H1 (cell line): ENCODE data around the gene RAB11FIP5. TPM values are rescaled to one million over a fixed set of nuclear protein-coding genes. Genes with fewer than 3 reads are reported as not detected.

Experiments
- ASH2L ChIP-seq: fragments of 200-600, 300-600 bp; sonication (generic); IDR thresholded peaks from one replicate; pipeline ENCODE4 v1.7.1; 2017; ENCODE audit warnings: low read length
- CTCF ChIP-seq, 3 experiments: IDR thresholded peaks; 1 replicate in 2 of 3; 2 replicates in 1 of 3; pipeline versions ENCODE4 v1.5.1 to v1.6.1; 2011; ENCODE audit warnings: low read length in 3 of 3, mild to moderate bottlenecking in 3 of 3, inconsistent platforms in 2 of 3, low read depth in 1 of 3, moderate library complexity in 1 of 3; ENCODE audit not compliant: insufficient read depth in 1 of 3; ENCODE audit errors: control extremely low read depth in 1 of 3
- EP300 ChIP-seq, 2 experiments: IDR thresholded peaks; 1 replicate in 1 of 2; 2 replicates in 1 of 2; pipeline ENCODE4 v1.6.1; 2011 to 2012; ENCODE audit warnings: low read depth in 2 of 2, low read length in 2 of 2, mild to moderate bottlenecking in 2 of 2, borderline replicate concordance in 1 of 2, inconsistent platforms in 1 of 2, moderate library complexity in 1 of 2
- PHF8 ChIP-seq: fragments of 200-600 bp; sonication (generic); conservative IDR thresholded peaks from 2 replicates; pipeline ENCODE4 v1.7.1; 2012; ENCODE audit warnings: low read depth, mild to moderate bottlenecking, inconsistent platforms, low read length, moderate library complexity
- RFX5 ChIP-seq: IDR thresholded peaks from 2 replicates; pipeline ENCODE4 v1.6.1; 2011; ENCODE audit warnings: low read depth, low read length, improper control_type of control experiment, borderline replicate concordance
- SP1 ChIP-seq: IDR thresholded peaks from 2 replicates; pipeline ENCODE4 v1.6.1; 2011; ENCODE audit warnings: low read depth, low read length
- TCF12 ChIP-seq: IDR thresholded peaks from 2 replicates; pipeline ENCODE4 v1.6.1; 2011; ENCODE audit warnings: low read depth, mild to moderate bottlenecking, low read length
- polyA plus RNA-seq, 7 experiments: library from polyadenylated mRNA; depleted of rRNA in 3 of 7; stranded (reverse) in 5 of 7; unstranded in 2 of 7; fragments of >200 nt in 5 of 7; fragments of 200-250 nt in 2 of 7; gene quantifications; 1 replicate in 5 of 7; 2 replicates in 1 of 7; 4 replicates in 1 of 7; pipeline versions ENCODE4 v1.2.1 to v1.2.3, GENCODE V29; 2011 to 2013; ENCODE audit warnings: missing spikeins in 2 of 7, mixed read lengths in 2 of 7
- total RNA-seq: library from RNA; stranded (reverse); fragmentation: NEBNext Ultra II Directional; extraction: Animal tissue kit (Norgen Biotek cat#: 25700); gene quantifications from 2 replicates; pipeline ENCODE4 v1.2.1, GENCODE V29; 2021

RAB11FIP5 gene
- total and polyA plus RNA-seq, 2 of the 8 experiments (the other 6 are each of a cell fraction or from before 2014, with no cell fraction given), result 6.3 to 17.0 TPM

DNA sequence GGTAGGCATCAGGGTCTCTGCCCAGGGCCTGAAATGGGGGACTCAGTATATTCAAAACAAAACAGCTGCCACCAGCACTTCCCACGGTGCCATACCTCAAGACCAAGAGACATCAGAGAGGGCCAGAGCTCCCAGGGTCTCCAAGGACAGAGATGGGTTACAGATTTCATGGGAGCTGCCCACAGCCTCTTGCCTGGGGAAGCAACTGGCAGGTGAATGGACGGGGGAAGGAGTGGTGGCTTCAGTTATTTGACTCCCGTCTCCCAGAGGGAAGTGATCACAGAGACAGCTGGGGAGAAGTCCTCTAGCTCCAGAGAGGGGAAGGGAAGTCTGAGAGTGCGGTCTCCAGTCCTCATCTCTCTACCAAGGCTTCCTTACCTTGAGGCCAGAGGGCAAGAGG is 25.4 kb downstream of the RAB11FIP5 start (continued):
- TF ChIP-seq EP300 (IDR thresholded peaks at IDR 0.05; ENCODE audit: borderline replicate concordance in 1 of 2, low read depth in 2 of 2, low read length in 2 of 2), result no peak
- TF ChIP-seq SP1, result no peak
- TF ChIP-seq ASH2L, result no peak
- no peak for TF ChIP-seq RFX5
- TF ChIP-seq PHF8, result no peak
- TF ChIP-seq TCF12, result no peak
- no peak for TF ChIP-seq CTCF (IDR thresholded peaks at IDR 0.05; ENCODE audit: control extremely low read depth in 1 of 3, insufficient read depth in 1 of 3, low read depth in 1 of 3, low read length in 3 of 3)
